HG02970 (cell line): ENCODE results near the gene CALCR.
"Not testable (repeated sequence)": the region's sequence is repeated elsewhere in the genome, so short reads cannot be mapped to it uniquely, and the experiment has no call there.

Source experiments
- ATAC-seq: cut with Tn5 transposase; IDR thresholded peaks from one replicate; pipeline ENCODE4 v1.9.1; 2021; ENCODE audit warnings: mild to moderate bottlenecking, moderate library complexity, moderate number of reproducible peaks; ENCODE audit not compliant: unreplicated experiment, low FRiP score

Gene CALCR

DNA sequence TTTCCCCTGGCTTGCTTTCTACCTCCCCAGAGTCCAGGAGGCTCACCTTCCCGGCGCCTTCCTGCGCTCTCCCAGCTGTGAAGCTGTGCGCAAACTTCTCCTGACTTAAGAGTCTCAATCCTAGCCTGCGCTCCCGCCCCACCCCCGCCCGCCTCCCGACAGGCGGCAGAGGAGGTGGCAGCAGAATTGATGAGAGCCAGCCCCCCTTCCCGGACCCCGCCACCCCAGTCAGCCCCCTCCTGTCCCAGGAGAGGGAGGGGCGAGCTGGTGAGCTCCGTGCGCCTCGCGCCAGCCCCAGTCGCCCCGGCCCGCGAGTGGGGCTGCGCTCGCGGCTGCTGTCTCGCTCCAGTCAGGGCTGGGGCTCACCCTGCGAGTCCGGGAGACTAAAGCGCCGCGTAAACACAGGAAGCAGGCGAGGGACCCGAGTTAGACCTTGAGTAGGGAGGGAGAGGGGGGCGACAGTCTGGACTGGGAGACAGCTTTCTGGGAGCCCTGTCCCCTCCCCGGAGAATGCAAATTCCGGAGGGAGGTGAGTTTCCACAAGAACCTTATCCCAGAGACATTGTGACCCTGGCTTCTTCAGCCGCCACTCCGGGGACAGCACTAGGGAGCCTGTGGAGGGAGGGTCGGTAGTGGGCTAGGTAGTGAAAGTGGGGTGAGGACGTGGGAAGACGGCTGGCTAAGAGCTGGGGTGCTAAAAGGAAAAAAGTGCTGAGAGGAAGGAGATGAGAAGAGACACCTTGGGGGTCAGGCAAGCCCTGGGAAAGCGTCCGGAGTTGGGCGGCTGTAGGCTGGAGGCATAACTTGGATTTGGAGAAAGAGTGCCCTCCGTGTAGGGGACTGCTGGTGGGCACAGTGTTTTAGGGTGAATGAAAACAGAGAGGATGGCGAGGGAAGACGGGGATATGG, at the start of gene CALCR:
TSS of gene CALCR (minus strand) at position 79 of the 909 bp plus-strand sequence. CDS start 87,743 bp downstream, outside the sequence.
- no peak for ATAC-seq

DNA sequence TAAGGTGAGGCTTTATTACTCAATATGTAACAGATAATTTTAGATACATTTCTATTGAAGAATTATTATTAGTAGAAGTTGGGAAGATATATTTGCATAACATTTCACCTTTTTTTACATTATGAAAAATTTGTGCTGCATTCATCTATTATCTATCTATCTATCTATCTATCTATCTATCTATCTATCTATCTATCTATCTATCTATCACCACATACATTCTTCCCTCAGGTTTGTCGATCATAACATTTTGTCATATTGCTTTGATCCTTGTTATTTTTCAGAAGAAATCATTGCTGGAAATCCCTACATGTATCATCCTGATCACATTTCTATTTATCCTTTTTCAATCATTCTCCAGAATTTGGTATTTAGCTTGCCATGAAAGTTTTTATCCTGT, 49.3 kb upstream of the CALCR start:
- ATAC-seq, result no peak

DNA sequence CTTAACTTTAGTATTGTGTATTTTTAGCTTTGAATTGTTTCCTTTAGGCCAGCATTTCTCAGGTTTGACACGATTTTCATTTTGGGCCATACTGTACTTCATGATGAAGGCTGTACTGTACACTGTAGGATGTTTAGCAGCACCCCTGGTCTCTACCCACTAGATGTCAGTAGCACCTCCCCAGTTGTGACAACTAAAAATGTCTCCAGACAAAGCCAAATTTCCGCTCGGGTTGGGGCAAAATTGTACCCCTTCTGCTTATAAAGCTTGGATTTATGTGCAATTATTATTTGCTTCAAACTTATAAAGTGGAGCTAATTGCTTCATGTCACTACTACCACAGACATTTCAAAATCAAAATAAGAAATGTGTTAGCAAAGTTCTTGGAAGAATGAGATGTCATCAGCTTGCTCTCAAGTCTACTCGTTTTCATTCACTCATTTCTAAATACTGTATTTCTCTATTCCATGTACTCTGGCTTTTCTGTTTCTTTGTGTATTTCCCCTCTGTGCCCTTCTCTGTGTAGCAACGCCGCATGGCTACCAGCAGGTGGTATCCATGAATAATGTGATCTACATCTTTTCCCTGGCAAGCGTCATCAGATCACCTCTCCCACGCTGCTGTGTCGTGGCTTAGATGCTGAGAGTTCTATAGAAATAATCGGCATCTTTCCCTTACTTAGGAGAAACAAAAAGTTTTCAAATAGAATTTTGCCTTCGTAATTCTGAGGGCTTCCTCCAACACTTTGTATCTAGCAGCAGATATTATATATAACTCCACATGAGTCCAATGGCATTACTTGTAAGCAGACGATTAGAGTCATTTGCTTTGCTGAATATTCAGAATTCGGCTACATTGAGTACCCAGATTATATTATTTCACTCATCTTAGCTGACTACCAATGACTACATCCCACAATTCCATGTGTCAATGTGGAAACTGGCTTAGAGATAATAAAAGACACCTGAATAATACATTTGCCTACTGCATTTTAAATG, 47.8 kb upstream of the CALCR start:
- ATAC-seq, result no peak

DNA sequence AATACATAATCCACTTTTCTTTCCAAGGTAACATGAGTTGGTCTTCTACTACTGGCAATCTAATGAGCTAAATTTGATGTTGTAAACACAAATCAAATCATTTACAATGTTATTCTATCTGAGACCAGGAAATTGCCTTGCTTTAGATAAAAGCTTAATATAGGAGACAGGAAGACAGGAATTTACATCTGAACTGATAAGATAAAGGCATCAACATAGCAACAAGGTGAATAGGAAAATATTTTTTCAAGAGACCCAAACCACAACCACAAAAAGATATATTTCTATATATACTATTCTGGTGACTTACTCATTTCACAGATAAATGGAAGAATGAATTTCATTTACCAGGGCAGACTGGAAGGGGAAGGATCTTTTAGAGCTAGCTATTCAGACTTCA, 46.3 kb upstream of the CALCR start:
- no peak for ATAC-seq

DNA sequence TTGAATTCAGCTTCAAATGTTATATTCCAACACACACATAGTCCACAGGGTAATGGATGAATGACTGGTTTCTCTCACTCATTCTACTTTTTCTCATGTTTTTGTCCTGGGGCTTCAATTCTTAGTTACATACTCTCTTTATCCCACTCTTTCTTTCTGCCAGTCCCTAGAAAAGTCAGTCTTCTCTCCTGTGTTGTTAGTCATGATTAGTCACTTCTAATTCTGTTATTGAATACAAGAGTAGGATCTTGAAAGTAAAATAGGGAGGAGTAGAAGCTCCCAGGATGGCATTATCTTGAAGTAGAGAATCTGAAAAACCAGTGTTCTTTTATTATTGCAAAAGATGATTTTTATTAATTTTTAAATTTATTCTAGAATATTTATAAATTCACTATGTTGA, 45.5 kb upstream of the CALCR start:
- no peak for ATAC-seq

DNA sequence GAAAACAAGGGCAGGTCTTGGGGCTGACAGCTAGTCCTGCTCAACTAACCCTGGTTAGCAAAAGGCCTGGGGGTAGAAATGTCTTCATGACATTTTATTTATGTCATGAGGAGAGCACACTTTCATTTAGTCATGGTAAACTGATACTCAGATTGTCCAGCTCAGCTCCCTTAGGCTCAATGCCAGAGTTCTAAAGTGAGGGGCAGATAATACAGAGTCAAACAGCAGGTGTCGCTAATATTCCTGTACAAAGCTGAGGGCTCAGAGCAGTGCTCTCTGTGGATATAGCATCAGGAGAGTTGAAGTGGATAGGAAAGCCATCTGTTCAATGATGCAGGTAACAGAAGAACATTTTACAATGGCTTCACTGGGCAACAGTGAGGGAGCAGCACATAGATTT, 26.8 kb upstream of the CALCR start:
- ATAC-seq, result no peak

DNA sequence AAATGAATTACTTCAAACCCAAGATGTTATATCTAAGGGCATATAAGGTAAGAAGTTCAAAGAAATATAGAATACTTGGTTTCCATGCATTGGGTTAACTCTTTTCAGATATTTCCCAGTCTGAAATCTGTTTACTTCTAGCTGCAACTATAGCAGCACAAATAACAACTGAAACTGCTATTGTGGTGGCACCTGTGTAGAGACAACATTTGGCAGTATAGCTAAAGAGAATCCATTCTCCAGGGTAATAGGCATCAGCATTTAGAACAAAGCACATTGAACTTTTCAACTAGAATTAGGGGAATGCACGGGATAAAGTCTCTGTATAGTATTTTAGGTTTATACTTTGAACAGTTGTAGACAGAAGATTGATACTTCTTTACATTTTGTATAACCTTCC, 19.7 kb upstream of the CALCR start:
- ATAC-seq, result no peak

DNA sequence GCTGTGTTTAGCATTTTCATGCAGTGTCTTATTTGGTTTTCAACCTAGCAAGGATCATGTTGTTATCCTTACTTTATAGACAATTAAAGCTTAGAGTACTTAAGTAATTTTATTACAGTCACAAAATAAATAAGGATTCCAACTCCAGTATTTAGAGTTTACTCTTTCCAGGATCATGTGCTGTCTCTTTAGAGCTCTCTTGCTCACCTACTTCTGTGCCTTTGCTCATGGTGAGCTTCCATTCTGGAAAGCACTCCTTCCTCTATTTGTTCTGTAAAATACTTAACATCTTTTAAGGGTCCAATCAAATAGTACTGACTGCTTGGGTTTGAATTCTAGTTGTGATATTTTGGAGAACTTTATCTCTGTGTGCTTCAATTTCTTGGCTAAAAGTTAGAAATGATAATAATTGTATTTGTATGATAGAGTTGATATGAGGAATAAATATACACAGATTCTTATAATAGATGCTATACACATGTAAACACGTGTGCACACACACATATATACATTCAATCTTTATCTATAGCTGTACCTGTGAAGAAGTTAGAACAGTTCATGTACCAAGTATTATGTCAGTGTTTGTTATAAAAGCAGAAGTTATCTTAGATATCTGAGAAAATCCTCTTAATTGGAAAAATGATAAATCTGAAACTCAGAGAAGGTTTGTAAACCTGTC, 18.2 kb upstream of the CALCR start:
- ATAC-seq, result no peak

DNA sequence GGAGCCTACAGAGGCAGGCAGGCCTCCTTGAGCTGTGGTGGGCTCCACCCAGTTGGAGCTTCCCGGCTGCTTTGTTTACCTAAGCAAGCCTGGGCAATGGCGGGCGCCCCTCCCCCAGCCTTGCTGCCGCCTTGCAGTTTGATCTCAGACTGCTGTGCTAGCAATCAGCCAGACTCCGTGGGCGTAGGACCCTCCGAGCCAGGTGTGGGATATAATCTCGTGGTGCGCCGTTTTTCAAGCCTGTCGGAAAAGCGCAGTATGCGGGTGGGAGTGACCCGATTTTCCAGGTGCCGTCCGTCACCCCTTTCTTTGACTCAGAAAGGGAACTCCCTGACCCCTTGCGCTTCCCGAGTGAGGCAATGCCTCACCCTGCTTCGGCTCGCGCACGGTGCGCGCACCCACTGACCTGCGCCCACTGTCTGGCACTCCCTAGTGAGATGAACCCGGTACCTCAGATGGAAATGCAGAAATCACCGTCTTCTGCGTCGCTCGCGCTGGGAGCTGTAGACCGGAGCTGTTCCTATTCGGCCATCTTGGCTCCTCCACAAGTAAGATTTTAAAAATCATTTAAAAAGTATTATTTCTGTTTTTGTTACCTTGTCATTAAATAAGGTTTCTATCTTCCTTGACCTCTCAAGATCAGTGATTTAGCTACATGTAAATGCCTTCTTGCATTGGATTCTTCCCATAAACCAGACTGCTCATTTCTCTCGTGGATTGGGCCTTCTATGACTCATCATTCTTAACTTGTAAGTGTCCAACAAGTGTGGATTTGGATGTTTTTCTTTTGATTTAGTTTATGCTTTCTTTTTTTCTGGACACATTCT, 16.9 kb upstream of the CALCR start:
- ATAC-seq, result not testable (repeated sequence)

DNA sequence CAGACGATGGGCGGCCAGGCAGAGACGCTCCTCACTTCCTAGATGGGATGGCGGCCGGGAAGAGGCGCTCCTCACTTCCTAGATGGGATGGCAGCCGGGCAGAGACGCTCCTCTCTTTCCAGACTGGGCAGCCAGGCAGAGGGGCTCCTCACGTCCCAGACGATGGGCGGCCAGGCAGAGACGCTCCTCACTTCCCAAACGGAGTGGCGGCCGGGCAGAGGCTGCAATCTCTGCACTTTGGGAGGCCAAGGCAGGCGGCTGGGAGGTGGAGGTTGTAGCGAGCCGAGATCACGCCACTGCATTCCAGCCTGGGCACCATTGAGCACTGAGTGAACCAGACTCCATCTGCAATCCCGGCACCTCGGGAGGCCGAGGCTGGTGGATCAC, 11.9 kb upstream of the CALCR start:
- ATAC-seq, result not testable (repeated sequence)

DNA sequence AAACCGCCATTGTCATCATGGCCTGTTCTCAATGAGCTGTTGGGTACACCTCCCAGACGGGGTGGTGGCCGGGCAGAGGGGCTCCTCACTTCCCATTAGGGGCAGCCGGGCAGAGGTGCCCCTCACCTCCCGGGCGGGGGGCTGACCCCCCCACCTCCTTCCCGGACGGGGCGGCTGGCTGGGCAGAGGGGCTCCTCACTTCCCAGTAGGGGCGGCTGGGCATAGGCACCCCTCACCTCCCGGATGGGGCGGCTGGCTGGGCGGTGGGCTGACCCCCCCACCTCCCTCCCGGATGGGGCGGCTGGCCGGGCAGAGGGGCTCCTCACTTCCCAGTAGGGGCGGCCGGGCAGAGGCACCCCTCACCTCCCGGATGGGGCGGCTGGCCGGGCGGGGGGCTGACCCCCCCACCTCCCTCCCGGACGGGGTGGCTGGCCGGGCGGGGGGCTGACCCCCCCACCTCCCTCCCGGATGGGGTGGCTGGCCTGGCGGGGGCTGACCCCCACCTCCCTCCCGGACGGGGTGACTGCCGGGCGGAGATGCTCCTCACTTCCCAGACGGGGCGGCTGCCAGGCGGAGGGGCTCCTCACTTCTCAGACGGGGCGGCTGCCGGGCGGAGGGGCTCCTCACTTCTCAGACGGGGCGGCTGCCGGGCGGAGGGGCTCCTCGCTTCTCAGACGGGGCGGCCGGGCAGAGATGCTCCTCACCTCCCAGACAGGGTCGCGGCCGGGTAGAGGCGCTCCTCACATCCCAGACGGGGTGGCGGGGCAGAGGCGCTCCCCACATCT, 11.4 kb upstream of the CALCR start:
- ATAC-seq, result not testable (repeated sequence)

DNA sequence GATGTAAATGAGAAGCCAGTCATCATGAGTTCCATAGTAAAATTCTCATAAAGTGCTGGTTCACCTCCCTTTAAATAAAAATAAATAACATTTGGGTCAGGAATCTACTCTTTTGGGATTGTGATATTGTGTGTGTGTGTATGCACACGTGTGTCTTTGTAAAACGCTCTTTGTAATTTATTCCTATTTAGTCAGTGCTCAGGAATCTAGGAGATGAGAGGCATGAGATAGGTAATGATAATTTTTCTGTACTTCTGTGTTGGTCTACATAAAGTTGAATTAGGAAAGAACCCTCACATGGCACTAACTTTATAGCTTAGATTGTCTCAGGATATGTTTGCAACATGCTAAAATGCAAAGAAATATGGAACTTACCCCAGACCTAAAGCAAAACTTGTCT, 4.9 kb upstream of the CALCR start:
- no peak for ATAC-seq

DNA sequence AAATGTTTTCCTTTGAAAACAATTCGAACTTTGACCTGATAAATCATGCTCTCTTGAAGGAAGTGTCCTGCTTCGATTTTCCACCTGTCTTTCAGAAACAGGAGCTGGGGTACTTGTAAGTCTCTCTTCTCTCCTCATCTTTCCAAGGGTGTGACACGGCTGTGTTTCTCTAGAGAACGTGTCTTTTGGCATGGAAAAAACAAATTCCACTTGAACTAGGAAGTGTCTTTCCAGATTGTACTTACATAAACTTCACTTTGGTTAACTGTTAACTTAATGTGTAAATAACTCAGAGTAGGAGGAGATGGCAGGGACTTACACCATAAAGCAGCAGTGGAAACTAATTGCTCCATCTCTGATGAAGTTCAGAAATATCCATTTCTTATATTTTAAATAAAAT, 4.2 kb upstream of the CALCR start:
- no peak for ATAC-seq

DNA sequence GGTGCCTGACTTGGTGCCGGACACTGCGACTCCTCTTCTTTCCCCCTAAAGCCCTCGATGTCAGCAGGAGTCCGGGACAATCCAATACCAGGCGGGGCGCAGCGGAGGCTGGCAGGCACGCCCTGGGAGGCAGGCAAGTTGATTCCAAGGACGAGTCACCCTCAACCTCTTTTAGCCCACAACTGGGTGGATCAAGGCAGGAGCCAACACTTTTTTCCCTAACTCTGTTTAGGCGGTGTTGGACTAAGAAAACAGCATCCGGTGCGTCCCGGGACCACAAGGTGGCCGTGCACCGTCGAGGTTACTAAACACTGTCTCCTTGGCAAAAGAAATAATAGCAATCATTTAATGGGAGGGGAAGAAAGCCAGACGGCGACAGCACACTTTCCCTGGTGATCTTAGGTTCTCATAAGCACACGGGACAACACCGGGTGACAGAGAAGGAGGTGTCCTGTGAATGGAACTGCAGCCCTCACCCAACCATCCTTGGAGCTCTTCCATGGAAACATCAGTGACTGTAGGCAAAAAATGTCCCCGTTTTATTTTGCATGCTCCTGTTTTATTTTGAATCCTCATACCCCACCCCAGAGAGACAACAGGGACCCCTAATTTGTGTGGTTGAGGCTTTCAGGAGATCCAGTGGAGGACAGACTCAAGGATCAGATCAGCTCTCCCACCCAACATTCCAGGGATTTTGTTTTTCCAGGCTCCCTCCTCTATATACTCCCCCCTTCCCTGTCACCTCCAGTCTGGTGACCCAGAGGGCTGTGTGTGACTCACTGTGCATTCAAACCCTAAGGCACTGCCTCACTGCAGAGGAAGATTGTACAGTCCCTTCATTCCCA, 1.3 kb upstream of the CALCR start:
- ATAC-seq, result no peak

DNA sequence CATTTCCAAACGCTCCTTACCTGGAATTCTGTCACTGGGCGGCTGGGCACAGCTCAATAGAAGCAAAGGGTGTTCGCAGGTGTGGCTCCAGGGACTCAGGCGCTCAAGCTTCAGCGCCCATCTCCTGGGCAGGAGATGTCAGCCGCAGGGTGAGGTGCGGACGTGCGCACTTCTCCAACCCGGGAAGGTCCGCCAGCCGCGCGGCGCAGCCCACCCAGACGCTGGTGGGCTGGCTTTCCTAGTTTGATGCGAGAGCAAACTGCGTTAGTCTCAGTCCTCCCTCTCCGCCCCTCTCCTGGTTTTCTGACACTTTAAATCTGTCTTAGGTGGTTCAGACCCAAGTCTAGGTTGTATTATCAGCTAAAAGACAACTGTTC, 267 bp downstream of the CALCR start:
- no peak for ATAC-seq

DNA sequence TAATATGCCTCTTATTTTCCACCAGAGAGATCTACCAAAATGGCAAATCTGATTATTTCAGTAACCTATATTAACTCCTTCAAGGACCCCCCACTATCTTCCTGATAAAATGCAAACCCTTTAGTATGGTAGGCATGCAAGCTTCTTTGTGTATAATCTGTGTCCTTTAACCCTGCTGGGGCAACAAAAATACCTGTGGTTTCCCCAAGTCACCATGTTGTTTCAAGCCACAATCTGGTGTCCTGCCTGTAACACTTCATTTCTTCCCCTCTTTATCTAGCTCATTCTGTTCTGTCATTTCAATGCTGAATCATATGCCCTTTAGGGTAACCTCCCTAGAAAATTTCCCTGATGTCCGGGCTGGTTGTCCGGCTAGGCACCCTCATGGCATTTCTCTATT, 5.3 kb downstream of the CALCR start:
- no peak for ATAC-seq

DNA sequence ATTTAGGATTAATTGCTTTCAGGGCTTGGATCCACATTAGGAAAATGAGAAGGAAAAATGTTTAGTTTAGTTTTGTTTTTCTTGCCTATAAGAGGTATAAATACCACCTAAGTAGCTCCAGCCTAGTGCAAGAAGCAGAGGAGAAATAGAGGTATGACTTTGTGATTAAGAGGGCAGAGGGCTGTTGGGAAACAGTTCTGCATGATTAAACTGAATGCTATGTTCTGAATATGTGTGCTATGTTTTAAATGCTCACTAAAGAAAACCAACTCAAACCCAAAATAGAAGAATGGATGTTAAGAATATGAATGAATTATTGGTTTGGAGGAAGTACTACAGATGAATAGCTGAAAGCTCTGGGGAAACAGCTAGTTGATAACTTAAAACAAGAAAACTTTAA, 7.6 kb downstream of the CALCR start:
- no peak for ATAC-seq

DNA sequence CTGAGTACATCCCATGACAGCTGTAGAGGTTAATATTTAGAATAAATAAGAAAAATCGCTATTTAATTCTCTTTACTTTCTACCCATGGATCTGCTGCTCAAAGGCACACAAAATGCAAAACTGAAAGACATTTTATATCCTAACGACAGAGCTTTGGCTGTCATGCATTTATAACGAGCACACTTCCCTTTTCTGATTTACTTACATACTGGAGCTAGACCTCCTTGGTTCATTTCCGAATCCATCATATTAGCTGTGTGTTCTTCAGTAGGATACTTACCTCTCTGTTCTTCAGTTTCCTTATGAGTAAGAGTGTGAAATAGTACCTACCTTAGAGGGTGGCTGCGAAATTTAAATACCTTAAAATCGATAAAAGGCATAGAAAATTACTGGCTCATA, 10.9 kb downstream of the CALCR start:
- ATAC-seq, result no peak
